T-helper 1 cell treated with Interleukin-12 subunit alpha and Interleukin-12 subunit beta and Interleukin-4 antibody, amounts not matched to agents 30 μg/mL and 1 μg/mL, for 36 hours (primary cell): ENCODE results near the gene GSAP.
"Not testable (repeated sequence)": the region's sequence is repeated elsewhere in the genome, so short reads cannot be mapped to it uniquely, and the experiment has no call there.

ENCODE experiments used
- H3K27ac Mint-ChIP-seq: one replicate; pipeline ENCODE4 v1.8.0; 2021; ENCODE audit warnings: mild to moderate bottlenecking, mixed read lengths
- H3K27me3 Mint-ChIP-seq: one replicate; pipeline ENCODE4 v1.8.0; 2021; ENCODE audit warnings: low read depth, mixed read lengths
- H3K36me3 Mint-ChIP-seq: one replicate; pipeline ENCODE4 v1.8.0; 2021; ENCODE audit warnings: low read depth, mixed read lengths
- H3K4me1 Mint-ChIP-seq: one replicate; pipeline ENCODE4 v1.8.0; 2021; ENCODE audit warnings: low read depth, mixed read lengths
- H3K4me3 Mint-ChIP-seq: one replicate; pipeline ENCODE4 v1.8.0; 2021; ENCODE audit warnings: mild to moderate bottlenecking, moderate library complexity, mixed read lengths
- H3K9me3 Mint-ChIP-seq: one replicate; pipeline ENCODE4 v1.8.0; 2021; ENCODE audit warnings: mixed read lengths

Gene GSAP

GRCh38 chr7:77451950-77452349, 35.8 kb upstream of the GSAP start:
- H3K36me3 Mint-ChIP-seq, H3K4me1 Mint-ChIP-seq, H3K9me3 Mint-ChIP-seq, H3K27ac Mint-ChIP-seq, H3K4me3 Mint-ChIP-seq: not testable (repeated sequence)
- H3K27me3 Mint-ChIP-seq = peaks cover 11% of the 10 kb centered on the region

GRCh38 chr7:77450613-77451012, 34.5 kb upstream of the GSAP start:
- Mint-ChIP-seq H3K4me1 (peaks cover 4% of the 10 kb centered on the region), H3K9me3 (no peaks in the 10 kb centered on the region), H3K27ac (no peak overlapping the region), H3K4me3 (no peak overlapping the region), H3K27me3 (peaks cover 11% of the 10 kb centered on the region), H3K36me3 (no peaks in the 10 kb centered on the region)

GRCh38 chr7:77450054-77450453, 33.9 kb upstream of the GSAP start:
- Mint-ChIP-seq H3K27me3 (peaks cover 9% of the 10 kb centered on the region), H3K36me3 (no peaks in the 10 kb centered on the region), H3K4me3 (no peak overlapping the region), H3K4me1 (peaks cover 4% of the 10 kb centered on the region), H3K9me3 (no peaks in the 10 kb centered on the region), H3K27ac (no peak overlapping the region)

GRCh38 chr7:77447616-77448015, 31.5 kb upstream of the GSAP start:
- Mint-ChIP-seq H3K4me1 (peaks cover 4% of the 10 kb centered on the region), H3K9me3 (no peaks in the 10 kb centered on the region), H3K27ac (no peak overlapping the region), H3K4me3 (no peak overlapping the region), H3K36me3 (no peaks in the 10 kb centered on the region), H3K27me3 (no peaks in the 10 kb centered on the region)

- Mint-ChIP-seq H3K9me3 (no peaks in the 10 kb centered on the region), H3K4me3 (no peak overlapping the region), H3K4me1 (peaks cover 4% of the 10 kb centered on the region), H3K27me3 (peaks cover 7% of the 10 kb centered on the region), H3K27ac (no peak overlapping the region), H3K36me3 (no peaks in the 10 kb centered on the region)
Measured at GRCh38 chr7:77444123-77444522, 28.0 kb upstream of the GSAP start.

- H3K4me1 Mint-ChIP-seq = peaks cover 4% of the 10 kb centered on the region
- peaks cover 10% of the 10 kb centered on the region for H3K27me3 Mint-ChIP-seq
- H3K36me3 Mint-ChIP-seq = no peaks in the 10 kb centered on the region
- H3K27ac Mint-ChIP-seq = no peak overlapping the region
- H3K4me3 Mint-ChIP-seq = no peak overlapping the region
- no peaks in the 10 kb centered on the region for H3K9me3 Mint-ChIP-seq
Measured at GRCh38 chr7:77443042-77443441, 26.9 kb upstream of the GSAP start.

- H3K27ac Mint-ChIP-seq = no peak overlapping the region
- H3K9me3 Mint-ChIP-seq = no peaks in the 10 kb centered on the region
- H3K4me3 Mint-ChIP-seq = no peak overlapping the region
- H3K36me3 Mint-ChIP-seq = no peaks in the 10 kb centered on the region
- H3K27me3 Mint-ChIP-seq = peaks cover 10% of the 10 kb centered on the region
- H3K4me1 Mint-ChIP-seq = peaks cover 3% of the 10 kb centered on the region
Measured at GRCh38 chr7:77442636-77443035, 26.5 kb upstream of the GSAP start.

GRCh38 chr7:77441046-77441445, 24.9 kb upstream of the GSAP start:
- Mint-ChIP-seq H3K9me3 (no peaks in the 10 kb centered on the region), H3K27ac (no peak overlapping the region), H3K4me1 (no peaks in the 10 kb centered on the region), H3K36me3 (no peaks in the 10 kb centered on the region), H3K27me3 (peaks cover 14% of the 10 kb centered on the region), H3K4me3 (no peak overlapping the region)

- Mint-ChIP-seq H3K4me1 (no peaks in the 10 kb centered on the region), H3K27ac (no peak overlapping the region), H3K36me3 (no peaks in the 10 kb centered on the region), H3K4me3 (no peak overlapping the region), H3K27me3 (peaks cover 14% of the 10 kb centered on the region), H3K9me3 (no peaks in the 10 kb centered on the region)
Measured at GRCh38 chr7:77439572-77439971, 23.4 kb upstream of the GSAP start.

- Mint-ChIP-seq H3K4me3 (no peak overlapping the region), H3K27ac (no peak overlapping the region), H3K36me3 (no peaks in the 10 kb centered on the region), H3K9me3 (no peaks in the 10 kb centered on the region), H3K27me3 (peaks cover 14% of the 10 kb centered on the region), H3K4me1 (no peaks in the 10 kb centered on the region)
Measured at GRCh38 chr7:77438131-77438530, 22.0 kb upstream of the GSAP start.

GRCh38 chr7:77434570-77435275, 18.6 kb upstream of the GSAP start:
- no peak overlapping the region for H3K27ac Mint-ChIP-seq
- peaks cover 4% of the 10 kb centered on the region for H3K4me1 Mint-ChIP-seq
- H3K27me3 Mint-ChIP-seq = peaks cover 11% of the 10 kb centered on the region

GRCh38 chr7:77433901-77434300, 17.8 kb upstream of the GSAP start:
- Mint-ChIP-seq H3K9me3 (no peaks in the 10 kb centered on the region), H3K27me3 (peaks cover 7% of the 10 kb centered on the region), H3K4me1 (peaks cover 12% of the 10 kb centered on the region), H3K4me3 (no peak overlapping the region), H3K27ac (no peak overlapping the region), H3K36me3 (peaks cover 3% of the 10 kb centered on the region)

More at GRCh38 chr7:77434570-77435275, 18.6 kb upstream of the GSAP start:
- no peaks in the 10 kb centered on the region for H3K9me3 Mint-ChIP-seq
- no peaks in the 10 kb centered on the region for H3K36me3 Mint-ChIP-seq
- no peak overlapping the region for H3K4me3 Mint-ChIP-seq

GRCh38 chr7:77430927-77431326, 14.8 kb upstream of the GSAP start:
- Mint-ChIP-seq H3K9me3 (no peaks in the 10 kb centered on the region), H3K4me1 (peaks cover 30% of the 10 kb centered on the region), H3K27ac (no peak overlapping the region), H3K36me3 (peaks cover 3% of the 10 kb centered on the region), H3K27me3 (no peaks in the 10 kb centered on the region), H3K4me3 (no peak overlapping the region)

GRCh38 chr7:77428777-77429231, 12.7 kb upstream of the GSAP start:
- Mint-ChIP-seq H3K9me3 (no peaks in the 10 kb centered on the region), H3K27me3 (peaks cover 4% of the 10 kb centered on the region)

GRCh38 chr7:77427996-77428603, 12.0 kb upstream of the GSAP start:
- Mint-ChIP-seq H3K9me3 (no peaks in the 10 kb centered on the region), H3K4me1 (peaks cover 30% of the 10 kb centered on the region), H3K27me3 (peaks cover 4% of the 10 kb centered on the region), H3K27ac (peak overlapping the region; percentile 81), H3K36me3 (peaks cover 3% of the 10 kb centered on the region), H3K4me3 (peak overlapping the region; percentile 57)

More at GRCh38 chr7:77428777-77429231, 12.7 kb upstream of the GSAP start:
- Mint-ChIP-seq H3K4me1 (peaks cover 30% of the 10 kb centered on the region), H3K27ac (peak overlapping the region; percentile 70), H3K4me3 (no peak overlapping the region), H3K36me3 (peaks cover 3% of the 10 kb centered on the region)
